HEK293T (cell line): Measurements from ENCODE around the gene SIGLEC7.

Source experiments
- CTCF ChIA-PET: fragments of 350-600 bp; formaldehyde crosslinking; extraction: SDS; loops from one replicate; lab custom pipeline; 2021; ENCODE audit warnings: antibody characterized with exemption, inconsistent platforms; lab: Yijun Ruan, JAX
- POLR2A ChIA-PET: fragments of 350-600 bp; formaldehyde crosslinking; extraction: SDS; loops from one replicate; lab custom pipeline; 2020; ENCODE audit warnings: antibody characterized with exemption, inconsistent platforms; lab: Yijun Ruan, JAX
- DNase-seq: peaks from one replicate; pipeline ENCODE4 v3.0.0; 2012; ENCODE audit warnings: mixed read lengths; ENCODE audit errors: extremely low spot score
- ARNT ChIP-seq: fragments of 450-650 bp; IDR thresholded peaks from 2 replicates; pipeline ENCODE4 v1.6.1; 2017; ENCODE audit warnings: mild to moderate bottlenecking
- BHLHE40 ChIP-seq: fragments of 450-650 bp; IDR thresholded peaks from 2 replicates; pipeline ENCODE4 v1.6.1; 2016; ENCODE audit warnings: mild to moderate bottlenecking, moderate library complexity, borderline replicate concordance
- CTBP1 ChIP-seq: fragments of 450-650 bp; IDR thresholded peaks from 2 replicates; pipeline ENCODE4 v1.6.1; 2016; ENCODE audit warnings: borderline replicate concordance
- ELF4 ChIP-seq: fragments of 450-650 bp; IDR thresholded peaks from 2 replicates; pipeline ENCODE4 v1.6.1; 2017; ENCODE audit warnings: antibody characterized with exemption
- FOXA1 ChIP-seq: fragments of 450-650 bp; IDR thresholded peaks from 2 replicates; pipeline ENCODE4 v1.6.1; 2016; ENCODE audit warnings: mild to moderate bottlenecking
- FOXK2 ChIP-seq: fragments of 450-650 bp; IDR thresholded peaks from 2 replicates; pipeline ENCODE4 v1.6.1; 2016; ENCODE audit warnings: mild to moderate bottlenecking
- FOXM1 ChIP-seq: fragments of 450-650 bp; IDR thresholded peaks from 2 replicates; pipeline ENCODE4 v1.6.1; 2017; ENCODE audit warnings: mild to moderate bottlenecking, borderline replicate concordance
- HDGF ChIP-seq: fragments of 450-650 bp; IDR thresholded peaks from 2 replicates; pipeline ENCODE4 v1.6.1; 2017; ENCODE audit warnings: antibody characterized with exemption, borderline replicate concordance
- L3MBTL2 ChIP-seq: fragments of 450-650 bp; conservative IDR thresholded peaks from 2 replicates; pipeline ENCODE4 v1.6.1; 2016; ENCODE audit warnings: mild to moderate bottlenecking
- LEF1 ChIP-seq: fragments of 450-650 bp; IDR thresholded peaks from 2 replicates; pipeline ENCODE4 v1.6.1; 2017; ENCODE audit warnings: mild to moderate bottlenecking, borderline replicate concordance
- NFRKB ChIP-seq: fragments of 450-650 bp; IDR thresholded peaks from 2 replicates; pipeline ENCODE4 v1.6.1; 2016; ENCODE audit warnings: mild to moderate bottlenecking, moderate library complexity
- PKNOX1 ChIP-seq: fragments of 450-650 bp; IDR thresholded peaks from 2 replicates; pipeline ENCODE4 v1.6.1; 2016
- SP1 ChIP-seq: fragments of 450-650 bp; IDR thresholded peaks from 2 replicates; pipeline ENCODE4 v1.6.1; 2017
- SUZ12 ChIP-seq: fragments of 450-650 bp; IDR thresholded peaks from 2 replicates; pipeline ENCODE4 v1.6.1; 2016; ENCODE audit warnings: mild to moderate bottlenecking
- TARDBP ChIP-seq: fragments of 450-650 bp; IDR thresholded peaks from 2 replicates; pipeline ENCODE4 v1.6.1; 2016
- ZNF384 ChIP-seq: fragments of 450-650 bp; IDR thresholded peaks from 2 replicates; pipeline ENCODE4 v1.6.1; 2016

The SIGLEC7 gene

GRCh38 chr19:51101171-51101865 is 40.8 kb upstream of the SIGLEC7 start:
- DNase-seq: no peak
- POLR2A ChIA-PET: no interaction called here
- CTCF ChIA-PET: no interaction called here
- TF ChIP-seq NFRKB (no peak), FOXM1 (no peak)

GRCh38 chr19:51102991-51103390 is 39.1 kb upstream of the SIGLEC7 start:
- ChIA-PET CTCF (no interaction called here), POLR2A (no interaction called here)
- DNase-seq: no peak
- TF ChIP-seq CTBP1 (no peak), SUZ12 (no peak), FOXM1 (no peak), ARNT (no peak), FOXA1 (no peak), LEF1 (no peak), BHLHE40 (no peak), L3MBTL2 (no peak), HDGF (no peak), SP1 (no peak), ELF4 (no peak)

- DNase-seq: no peak
- no peak for TF ChIP-seq SP1
- TF ChIP-seq ARNT: no peak
- TF ChIP-seq BHLHE40: no peak
- no peak for TF ChIP-seq PKNOX1
- no peak for TF ChIP-seq FOXM1
- TF ChIP-seq HDGF: no peak
- TF ChIP-seq SUZ12: no peak
- TF ChIP-seq L3MBTL2: no peak
- TF ChIP-seq CTBP1: no peak
- TF ChIP-seq FOXK2: no peak
- TF ChIP-seq ZNF384: no peak
- no peak for TF ChIP-seq FOXA1
- no peak for TF ChIP-seq ELF4
- no peak for TF ChIP-seq LEF1
- TF ChIP-seq TARDBP: no peak
- TF ChIP-seq NFRKB: no peak
- ChIA-PET POLR2A (no interaction called here), CTCF (no interaction called here)
Measured at GRCh38 chr19:51103926-51104341, 38.2 kb upstream of the SIGLEC7 start.

- POLR2A ChIA-PET: no interaction called here
- peak; percentile 26 for DNase-seq
- CTCF ChIA-PET: no interaction called here
- TF ChIP-seq CTBP1: no peak
- peak; percentile 36; the same call in 1 of the 2 replicates for TF ChIP-seq PKNOX1
Measured at GRCh38 chr19:51107406-51108065, 34.6 kb upstream of the SIGLEC7 start.

- DNase-seq: peak; percentile 96
- ChIA-PET CTCF (interaction anchor here (0.9 kb wide), 1 partner anchor 92 kb away, joined by 3 read pairs; no protein-coding TSS in a partner anchor), POLR2A (interaction anchor here (1.0 kb wide), 1 partner anchor 303 kb away, joined by 3 read pairs; no protein-coding TSS in a partner anchor)
- TF ChIP-seq SUZ12: peak; percentile 71
- TF ChIP-seq ELF4: peak; percentile 94
- no peak for TF ChIP-seq FOXK2
- no peak for TF ChIP-seq CTBP1
- peak; percentile 75 for TF ChIP-seq PKNOX1
Measured at GRCh38 chr19:51108066-51108804, 33.9 kb upstream of the SIGLEC7 start, which contains the start of gene CTU1. CTU1 (minus strand) TSS chr19:51108409; CDS start chr19:51104569, 3,840 bp downstream.

GRCh38 chr19:51108805-51109146 is 33.3 kb upstream of the SIGLEC7 start:
- no peak for DNase-seq
- CTCF ChIA-PET: interaction anchor here (0.9 kb wide), 1 partner anchor 92 kb away, joined by 3 read pairs; no protein-coding TSS in a partner anchor
- POLR2A ChIA-PET: interaction anchor here (1.0 kb wide), 1 partner anchor 304 kb away, joined by 3 read pairs; no protein-coding TSS in a partner anchor
- TF ChIP-seq L3MBTL2 (peak; percentile 85), TARDBP (peak; percentile 56; the same call in 1 of the 2 replicates), ARNT (no peak)
